Left ventricle myocardium inferior (tissue), 1 donor: Measurements from ENCODE around the gene TMEM17. TPM values are rescaled to one million over a fixed set of nuclear protein-coding genes. Genes with fewer than 3 reads are reported as not detected.
A peak's percentile ranks its signal among the peaks of the same experiment; 100 is the strongest.

Experiments used
- DNase-seq: peaks from one replicate; pipeline ENCODE4 v3.0.0-alpha.2; 2020
- H3K27ac ChIP-seq: fragments of 200-600 bp; replicated peaks from 2 replicates; pipeline ENCODE4 v1.8.0; 2021
- H3K27me3 ChIP-seq: fragments of 200-600 bp; 2 replicates; pipeline ENCODE4 v1.8.0; 2021; ENCODE audit warnings: low read depth
- H3K36me3 ChIP-seq: fragments of 200-600 bp; 2 replicates; pipeline ENCODE4 v1.8.0; 2021
- H3K4me1 ChIP-seq: fragments of 200-600 bp; 2 replicates; pipeline ENCODE4 v1.8.0; 2021
- H3K4me3 ChIP-seq: fragments of 200-600 bp; 2 replicates; pipeline ENCODE4 v1.8.0; 2021; ENCODE audit warnings: mild to moderate bottlenecking, moderate library complexity
- H3K9me3 ChIP-seq: fragments of 200-600 bp; replicated peaks from 2 replicates; pipeline ENCODE4 v1.8.0; 2021
- CTCF ChIP-seq: fragments of 200-600 bp; IDR thresholded peaks from 2 replicates; pipeline ENCODE4 v1.8.0; 2021; ENCODE audit warnings: antibody characterized with exemption, mild to moderate bottlenecking, borderline replicate concordance
- intact Hi-C: fragments of 100-400 bp; cut with micrococcal nuclease; formaldehyde crosslinking; loops from one replicate; pipeline ENCODE4 v1.11.0; 2022
- total RNA-seq: library from RNA; stranded (reverse); fragmentation: NEBNext Ultra II Directional; extraction: Animal tissue kit (Norgen Biotek cat#: 25700); gene quantifications from one replicate; pipeline ENCODE4 v1.2.1, GENCODE V29; 2021
- donor health status: DM: no; HTN: yes; CAD: no; lungs with severe emphysema.

TMEM17 gene
- total RNA-seq, 1 donor from 2014 or later, result 2.2 TPM

GRCh38 chr2:62474176-62474575, 31.8 kb downstream of the TMEM17 start:
- no peaks in the 10 kb centered on the region for H3K27me3 ChIP-seq
- H3K4me1 ChIP-seq, result peaks cover 65% of the 10 kb centered on the region
- no peak overlapping the region for H3K4me3 ChIP-seq
- H3K9me3 ChIP-seq, result no peaks in the 10 kb centered on the region
- peak overlapping the region; percentile 75 for H3K27ac ChIP-seq
- intact Hi-C loops, result no loop called here
- no peak for TF ChIP-seq CTCF
- DNase-seq, result no peak
- H3K36me3 ChIP-seq, result no peaks in the 10 kb centered on the region

- Histone ChIP-seq H3K27me3 (no peaks in the 10 kb centered on the region), H3K27ac (peak overlapping the region; percentile 75), H3K36me3 (no peaks in the 10 kb centered on the region), H3K4me3 (no peak overlapping the region), H3K9me3 (no peaks in the 10 kb centered on the region), H3K4me1 (peaks cover 60% of the 10 kb centered on the region)
- no peak for DNase-seq
- intact Hi-C loops, result no loop called here
- TF ChIP-seq CTCF, result no peak
Observed at GRCh38 chr2:62473246-62473827, 32.7 kb downstream of the TMEM17 start.

DNA sequence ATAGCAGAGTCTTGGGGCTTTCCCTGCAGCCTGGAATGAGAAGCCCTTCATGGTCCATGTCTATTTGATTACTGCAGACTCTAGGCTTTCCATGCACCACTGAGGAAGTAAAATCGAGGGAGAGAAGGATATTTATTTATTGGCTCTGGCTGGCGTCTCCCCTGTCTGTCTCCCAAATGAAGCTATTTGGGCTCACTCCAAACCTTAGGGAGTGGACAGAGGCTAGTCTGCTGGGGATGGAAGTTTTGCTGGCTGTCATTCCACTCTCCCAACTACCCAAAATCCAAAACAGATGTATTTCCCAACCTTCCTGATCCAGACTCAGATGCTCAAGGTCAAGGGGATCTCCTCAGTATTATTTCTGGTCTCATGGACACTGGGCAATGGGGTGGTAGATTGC, 33.7 kb downstream of the TMEM17 start:
- no peak for TF ChIP-seq CTCF
- intact Hi-C loops, result no loop called here
- no peak for DNase-seq
- Histone ChIP-seq H3K36me3 (no peaks in the 10 kb centered on the region), H3K9me3 (no peaks in the 10 kb centered on the region), H3K27ac (peak overlapping the region; percentile 75), H3K4me3 (no peak overlapping the region), H3K4me1 (peaks cover 54% of the 10 kb centered on the region), H3K27me3 (no peaks in the 10 kb centered on the region)

DNA sequence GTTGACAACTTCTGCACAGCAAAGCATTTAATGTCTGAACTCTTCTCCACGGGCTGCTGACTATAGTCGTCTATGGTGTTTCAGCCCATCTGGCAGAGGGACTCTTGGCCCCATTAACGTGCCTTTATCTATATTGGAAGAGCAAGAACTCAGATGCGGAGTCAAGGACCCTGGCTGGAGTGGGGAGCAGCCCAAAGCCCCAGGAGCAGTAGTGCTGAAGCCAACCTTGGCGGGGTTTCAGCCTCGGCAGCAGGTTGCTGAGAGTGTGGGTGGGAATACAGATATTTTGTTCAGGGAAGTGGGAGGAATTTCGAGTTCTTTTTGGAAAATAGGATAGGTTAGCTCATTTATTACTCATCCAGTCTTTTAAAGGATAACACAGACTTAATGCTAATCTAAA, 34.2 kb downstream of the TMEM17 start:
- peak; percentile 77 for DNase-seq
- no peak for TF ChIP-seq CTCF
- Histone ChIP-seq H3K4me1 (peaks cover 52% of the 10 kb centered on the region), H3K27ac (peak overlapping the region; percentile 75), H3K36me3 (no peaks in the 10 kb centered on the region), H3K27me3 (no peaks in the 10 kb centered on the region), H3K9me3 (no peaks in the 10 kb centered on the region), H3K4me3 (no peak overlapping the region)
- intact Hi-C loops, result no loop called here

DNA sequence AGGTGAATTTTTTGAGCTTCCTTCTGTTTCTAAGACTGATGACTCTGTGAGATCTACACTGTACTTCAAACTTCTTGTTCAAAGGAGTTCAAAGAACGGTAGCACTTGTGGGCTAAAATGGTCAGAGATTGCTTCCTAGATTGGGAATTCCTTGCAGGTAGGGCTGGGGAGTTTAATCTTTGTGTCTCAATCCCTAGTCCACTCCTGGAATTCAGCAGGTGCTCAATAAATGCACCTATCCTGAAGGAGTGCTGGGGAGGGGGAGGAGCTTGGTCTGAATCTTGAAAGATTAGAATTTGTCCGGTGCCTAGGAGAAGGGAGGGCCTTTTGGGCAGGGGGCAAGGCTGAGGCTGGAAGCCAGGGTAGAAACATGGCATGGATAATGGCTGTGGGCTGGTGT, 34.6 kb downstream of the TMEM17 start:
- peak overlapping the region; percentile 75 for H3K27ac ChIP-seq
- no peaks in the 10 kb centered on the region for H3K36me3 ChIP-seq
- no peaks in the 10 kb centered on the region for H3K27me3 ChIP-seq
- H3K4me3 ChIP-seq, result no peak overlapping the region
- intact Hi-C loops, result no loop called here
- no peak for TF ChIP-seq CTCF
- DNase-seq, result no peak
- H3K9me3 ChIP-seq, result no peaks in the 10 kb centered on the region
- H3K4me1 ChIP-seq, result peaks cover 52% of the 10 kb centered on the region
